GM12873 (cell line): ENCODE measurements around the gene RANGAP1.

Experiments
- TF ChIP-seq, protein P1 (sequence below): IDR thresholded peaks from 2 replicates; pipeline ENCODE4 v1.5.1; 2012; ENCODE audit warnings: low read depth, mild to moderate bottlenecking, moderate library complexity, low read length, control low read depth; ENCODE audit not compliant: insufficient read depth; ENCODE audit errors: missing control alignments

RANGAP1 gene

DNA sequence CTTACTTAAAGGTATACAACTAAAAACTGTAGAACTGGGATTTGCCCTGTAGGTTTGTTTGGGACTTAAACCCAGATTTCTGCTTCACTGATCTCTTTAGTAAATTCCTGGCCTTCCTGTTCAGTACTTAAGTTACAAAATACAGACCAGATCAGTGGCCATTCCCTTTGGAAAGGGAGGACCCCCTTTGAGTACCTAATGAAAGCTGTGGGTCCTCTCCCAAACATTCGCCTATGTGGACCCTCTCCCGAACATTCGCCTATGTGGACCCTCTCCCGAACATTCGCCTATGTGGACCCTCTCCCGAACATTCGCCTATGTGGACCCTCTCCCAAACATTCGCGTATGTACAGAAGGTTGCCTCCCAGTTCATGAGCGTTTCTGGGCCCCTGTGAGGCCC is 70.6 kb downstream of the RANGAP1 start:
- TF ChIP-seq, protein P1, sequence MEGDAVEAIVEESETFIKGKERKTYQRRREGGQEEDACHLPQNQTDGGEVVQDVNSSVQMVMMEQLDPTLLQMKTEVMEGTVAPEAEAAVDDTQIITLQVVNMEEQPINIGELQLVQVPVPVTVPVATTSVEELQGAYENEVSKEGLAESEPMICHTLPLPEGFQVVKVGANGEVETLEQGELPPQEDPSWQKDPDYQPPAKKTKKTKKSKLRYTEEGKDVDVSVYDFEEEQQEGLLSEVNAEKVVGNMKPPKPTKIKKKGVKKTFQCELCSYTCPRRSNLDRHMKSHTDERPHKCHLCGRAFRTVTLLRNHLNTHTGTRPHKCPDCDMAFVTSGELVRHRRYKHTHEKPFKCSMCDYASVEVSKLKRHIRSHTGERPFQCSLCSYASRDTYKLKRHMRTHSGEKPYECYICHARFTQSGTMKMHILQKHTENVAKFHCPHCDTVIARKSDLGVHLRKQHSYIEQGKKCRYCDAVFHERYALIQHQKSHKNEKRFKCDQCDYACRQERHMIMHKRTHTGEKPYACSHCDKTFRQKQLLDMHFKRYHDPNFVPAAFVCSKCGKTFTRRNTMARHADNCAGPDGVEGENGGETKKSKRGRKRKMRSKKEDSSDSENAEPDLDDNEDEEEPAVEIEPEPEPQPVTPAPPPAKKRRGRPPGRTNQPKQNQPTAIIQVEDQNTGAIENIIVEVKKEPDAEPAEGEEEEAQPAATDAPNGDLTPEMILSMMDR = no peak

DNA sequence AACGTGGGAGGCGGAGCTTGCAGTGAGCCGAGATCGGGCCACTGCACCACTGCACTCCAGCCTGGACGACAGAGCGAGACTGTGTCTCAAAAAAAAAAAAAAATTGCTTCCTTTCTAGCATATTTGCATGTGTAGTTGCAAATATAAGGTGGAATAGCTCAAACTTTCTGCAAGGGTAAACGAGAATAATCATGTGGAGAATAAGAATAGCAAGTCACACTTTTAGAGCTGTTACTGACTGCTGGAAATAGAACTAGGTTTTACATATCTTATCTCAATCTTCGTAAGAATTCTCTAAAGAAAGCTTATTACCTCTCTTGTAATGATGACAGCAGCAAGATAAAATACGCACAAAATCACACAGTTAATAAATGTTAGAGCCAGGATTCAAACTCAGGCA is 79.3 kb downstream of the RANGAP1 start:
- TF ChIP-seq, protein P1 = no peak

DNA sequence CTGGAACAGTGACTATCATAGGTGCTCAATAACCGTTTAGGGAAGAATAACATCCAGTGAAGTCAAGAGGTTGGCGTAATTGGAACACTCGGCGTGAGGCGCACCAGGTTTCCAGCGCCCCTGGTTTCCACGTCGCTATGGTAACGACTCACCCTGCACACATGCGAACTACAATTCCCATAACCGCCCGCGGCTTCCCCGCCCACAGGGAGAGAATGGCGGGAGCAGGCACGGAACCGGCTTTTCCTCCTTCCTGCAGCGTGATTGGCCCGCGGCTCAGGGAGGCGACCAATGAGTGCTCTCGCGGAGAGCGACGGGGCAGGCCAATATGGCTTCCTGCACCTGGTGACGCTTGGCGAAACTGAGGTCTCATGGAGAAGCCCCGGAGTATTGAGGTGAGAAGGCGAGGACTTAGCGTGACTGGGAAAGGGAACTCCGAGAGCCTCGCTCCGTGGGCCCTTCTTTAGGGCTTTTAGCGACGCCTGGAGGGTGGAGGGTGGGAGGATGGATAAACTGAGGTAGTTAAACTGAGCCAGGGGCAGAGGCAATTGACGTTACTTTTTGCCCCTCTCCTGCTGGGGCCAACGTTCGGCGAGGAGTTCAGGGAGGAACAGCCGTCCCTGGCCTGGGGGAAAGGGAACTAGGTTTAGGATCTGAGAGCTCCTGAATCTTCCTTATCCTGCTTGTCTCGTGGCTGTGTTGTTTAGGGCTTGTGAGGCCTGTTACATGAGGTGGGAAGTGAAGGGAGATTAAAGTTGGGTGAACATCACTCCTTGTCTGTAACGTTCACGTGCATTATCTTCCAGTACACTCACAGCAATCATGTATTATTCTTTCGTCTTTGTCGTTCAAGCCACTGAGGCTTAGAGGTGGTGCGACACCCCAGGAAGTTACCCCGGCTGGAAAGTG is 80.7 kb downstream of the RANGAP1 start, which contains the start of gene L3MBTL2:
L3MBTL2 (plus strand) TSS at position 321 of the 909 bp plus-strand sequence; CDS start at position 372, 51 bp downstream.
- TF ChIP-seq, protein P1 = no peak

DNA sequence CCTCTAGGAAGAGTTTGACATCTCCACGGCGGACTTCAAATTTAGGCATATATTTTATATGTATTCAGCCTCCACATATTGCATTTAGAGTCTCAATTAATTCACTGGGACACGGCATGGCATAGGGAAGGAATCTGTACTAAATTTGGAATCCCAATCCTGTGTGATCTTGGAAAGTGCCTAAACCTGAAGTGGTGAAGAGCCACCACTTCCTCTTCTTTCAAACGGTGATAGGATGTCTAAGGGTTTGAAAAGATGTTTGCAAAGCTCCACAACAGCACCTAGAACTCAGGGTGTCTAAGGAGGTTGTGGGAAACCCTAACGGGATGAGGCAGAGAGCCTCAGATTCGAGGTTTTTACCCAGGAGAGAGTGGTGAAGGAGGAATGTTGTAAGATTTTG is 81.9 kb downstream of the RANGAP1 start:
- TF ChIP-seq, protein P1 = no peak

DNA sequence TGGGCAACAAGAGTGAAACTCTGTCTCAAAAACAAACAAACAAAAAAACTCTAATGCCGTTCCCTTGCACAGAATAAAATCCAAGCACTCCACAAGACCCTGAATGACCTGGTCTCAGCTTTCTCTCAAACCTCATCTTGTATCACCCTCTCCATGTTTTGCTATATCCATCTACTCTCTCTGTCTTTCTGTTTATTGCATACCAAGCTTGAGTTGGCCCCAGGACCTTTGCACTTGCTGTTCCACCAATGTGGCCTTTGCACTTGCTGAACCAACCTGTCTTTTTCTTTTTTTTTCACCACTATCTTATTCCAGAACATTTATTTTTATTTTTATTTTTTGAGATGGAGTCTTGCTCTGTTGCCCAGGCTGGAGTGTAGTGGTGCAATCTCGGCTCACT is 82.9 kb downstream of the RANGAP1 start:
- TF ChIP-seq, protein P1 = no peak

DNA sequence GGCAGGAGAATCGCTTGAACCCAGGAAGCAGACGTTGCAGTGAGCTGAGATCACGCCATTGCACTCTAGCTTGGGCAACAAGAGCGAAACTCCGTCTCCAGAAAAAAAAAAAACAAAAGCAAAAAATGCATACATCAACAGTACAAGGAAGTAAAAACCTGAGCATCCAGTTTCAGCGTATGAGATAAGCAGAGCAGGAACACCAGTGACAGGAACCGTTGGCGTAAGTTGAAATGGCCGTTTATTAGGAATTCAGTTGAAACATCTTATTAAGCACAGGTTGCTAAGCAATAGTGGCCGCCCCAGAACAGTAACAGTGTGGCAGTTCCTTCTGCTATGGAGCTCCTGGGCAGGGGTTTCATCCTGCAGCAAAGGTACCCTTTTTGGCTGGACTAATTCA is 84.8 kb downstream of the RANGAP1 start:
- TF ChIP-seq, protein P1 = no peak

DNA sequence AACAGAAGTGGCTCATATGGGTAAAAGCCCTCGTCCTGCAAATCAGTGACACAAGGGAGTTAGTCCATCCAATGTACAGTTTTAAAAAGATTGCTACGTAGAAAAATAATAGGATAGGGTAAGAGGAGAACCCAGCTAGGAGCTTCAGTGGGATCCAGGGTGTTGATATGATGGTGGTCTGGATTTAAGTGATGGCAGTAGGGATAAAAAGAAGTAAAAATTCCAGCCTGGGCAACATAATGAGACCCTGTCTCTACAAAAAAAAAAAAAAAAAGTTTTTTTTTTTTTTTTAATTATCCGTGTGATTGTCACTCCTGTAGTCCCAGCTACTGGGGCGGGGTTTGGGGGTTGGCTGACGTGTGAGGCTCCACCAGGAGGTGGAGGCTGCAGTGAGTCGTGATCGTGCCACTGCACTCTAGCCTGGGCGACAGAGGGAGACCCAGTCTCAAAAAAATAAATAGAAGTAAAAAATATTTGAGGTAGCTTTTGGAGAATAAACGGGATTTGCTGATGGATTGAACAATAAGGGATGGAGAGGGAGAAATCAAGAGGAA is 87.9 kb downstream of the RANGAP1 start:
- TF ChIP-seq, protein P1 = no peak
